Peyer's patch (tissue), 4 donors: Measurements from ENCODE around the gene INPP5A.

Experiments
- CTCF ChIP-seq, 6 experiments: fragments of 450-650 bp in 4 of 6; fragments of 200-600 bp in 2 of 6; sonication (generic) in 1 of 6; IDR thresholded peaks; one replicate each; pipeline ENCODE4 v1.5.1; 2017 to 2019; ENCODE audit warnings: antibody characterized with exemption in 6 of 6, mild to moderate bottlenecking in 3 of 6, moderate library complexity in 1 of 6
- POLR2A ChIP-seq, 2 donors: fragments of 450-650 bp; IDR thresholded peaks; one replicate each; pipeline ENCODE4 v1.5.1; 2017; ENCODE audit warnings: antibody characterized with exemption in 2 of 2, mild to moderate bottlenecking in 2 of 2, moderate library complexity in 2 of 2

GRCh38 chr10:132768346-132769248 is 231.0 kb downstream of the INPP5A start:
- TF ChIP-seq CTCF (IDR thresholded peaks at IDR 0.05) (no peak), POLR2A (IDR thresholded peaks at IDR 0.05) (no peak)
